ENCODE data around the gene PNPLA5.

PNPLA5 gene

GRCh38 chr22:43886231-43886630 lies 5.6 kb downstream of the PNPLA5 start:
- Histone ChIP-seq H3K79me2 (ENCODE audit: low read length) (no peaks in the 10 kb centered on the region), H2AFZ (ENCODE audit: low read depth, low read length) (no peak overlapping the region), H3K27ac (ENCODE audit: low read length) (no peak overlapping the region), H4K20me1 (ENCODE audit: insufficient read depth, low read length) (no peaks in the 10 kb centered on the region), H3K4me2 (ENCODE audit: low read length) (no peak overlapping the region), H3K9me3 (ENCODE audit: insufficient read depth, low read length) (no peaks in the 10 kb centered on the region), H3K9ac (ENCODE audit: low read length) (no peak overlapping the region), H3K27me3 (ENCODE audit: low read depth, low read length) (peaks cover 5% of the 10 kb centered on the region; the same call in 1 of the 2 replicates), H3K4me3 (ENCODE audit: low read length) (no peak overlapping the region), H3K4me1 (ENCODE audit: low read length) (peaks cover 4% of the 10 kb centered on the region), H3K36me3 (replicated peaks; ENCODE audit: low read depth, low read length) (no peaks in the 10 kb centered on the region)
- TF ChIP-seq EZH2phosphoT487 (IDR thresholded peaks at IDR 0.05; ENCODE audit: low read depth) (no peak), CTCF (IDR thresholded peaks at IDR 0.05; ENCODE audit: low read depth, low read length) (no peak)

GRCh38 chr22:43885786-43886185 lies 6.0 kb downstream of the PNPLA5 start:
- Histone ChIP-seq H3K4me2 (ENCODE audit: low read length) (no peak overlapping the region), H3K79me2 (ENCODE audit: low read length) (no peaks in the 10 kb centered on the region), H3K4me1 (ENCODE audit: low read length) (peaks cover 4% of the 10 kb centered on the region), H2AFZ (ENCODE audit: low read depth, low read length) (no peak overlapping the region), H3K36me3 (replicated peaks; ENCODE audit: low read depth, low read length) (no peaks in the 10 kb centered on the region), H4K20me1 (ENCODE audit: insufficient read depth, low read length) (no peaks in the 10 kb centered on the region), H3K9me3 (ENCODE audit: insufficient read depth, low read length) (no peaks in the 10 kb centered on the region), H3K27ac (ENCODE audit: low read length) (no peak overlapping the region), H3K9ac (ENCODE audit: low read length) (no peak overlapping the region), H3K4me3 (ENCODE audit: low read length) (no peak overlapping the region), H3K27me3 (ENCODE audit: low read depth, low read length) (peaks cover 5% of the 10 kb centered on the region; the same call in 1 of the 2 replicates)
- TF ChIP-seq CTCF (IDR thresholded peaks at IDR 0.05; ENCODE audit: low read depth, low read length) (no peak), EZH2phosphoT487 (IDR thresholded peaks at IDR 0.05; ENCODE audit: low read depth) (no peak)

- TF ChIP-seq EZH2phosphoT487 (IDR thresholded peaks at IDR 0.05; ENCODE audit: low read depth) (no peak), CTCF (IDR thresholded peaks at IDR 0.05; ENCODE audit: low read depth, low read length) (no peak)
- Histone ChIP-seq H3K9ac (ENCODE audit: low read length) (no peak overlapping the region), H4K20me1 (ENCODE audit: insufficient read depth, low read length) (no peaks in the 10 kb centered on the region), H3K4me2 (ENCODE audit: low read length) (peak overlapping the region; percentile 76; the same call in 1 of the 2 replicates), H3K9me3 (ENCODE audit: insufficient read depth, low read length) (no peaks in the 10 kb centered on the region), H3K27me3 (ENCODE audit: low read depth, low read length) (peaks cover 5% of the 10 kb centered on the region), H3K4me1 (ENCODE audit: low read length) (peaks cover 4% of the 10 kb centered on the region), H3K79me2 (ENCODE audit: low read length) (no peaks in the 10 kb centered on the region), H3K4me3 (ENCODE audit: low read length) (no peak overlapping the region), H2AFZ (ENCODE audit: low read depth, low read length) (no peak overlapping the region), H3K27ac (ENCODE audit: low read length) (no peak overlapping the region), H3K36me3 (replicated peaks; ENCODE audit: low read depth, low read length) (no peaks in the 10 kb centered on the region)
Observed at GRCh38 chr22:43885319-43885671, 6.5 kb downstream of the PNPLA5 start.

GRCh38 chr22:43884600-43885318 lies 7.1 kb downstream of the PNPLA5 start:
- Histone ChIP-seq H3K9ac (ENCODE audit: low read length) (peak overlapping the region; percentile 34), H3K27me3 (ENCODE audit: low read depth, low read length) (peaks cover 5% of the 10 kb centered on the region), H3K27ac (ENCODE audit: low read length) (no peak overlapping the region), H3K36me3 (replicated peaks; ENCODE audit: low read depth, low read length) (no peaks in the 10 kb centered on the region), H3K79me2 (ENCODE audit: low read length) (no peaks in the 10 kb centered on the region), H3K4me2 (ENCODE audit: low read length) (peak overlapping the region; percentile 76), H3K4me1 (ENCODE audit: low read length) (peaks cover 4% of the 10 kb centered on the region), H3K4me3 (ENCODE audit: low read length) (peak overlapping the region; percentile 68), H2AFZ (ENCODE audit: low read depth, low read length) (peak overlapping the region; percentile 96), H3K9me3 (ENCODE audit: insufficient read depth, low read length) (no peaks in the 10 kb centered on the region), H4K20me1 (ENCODE audit: insufficient read depth, low read length) (no peaks in the 10 kb centered on the region)
- peak; percentile 87 for TF ChIP-seq CTCF (IDR thresholded peaks at IDR 0.05; ENCODE audit: low read depth, low read length)
- TF ChIP-seq EZH2phosphoT487 (IDR thresholded peaks at IDR 0.05; ENCODE audit: low read depth) = no peak
